Measurements from ENCODE around the gene TTC34. TPM values are rescaled to one million over a fixed set of nuclear protein-coding genes. Genes with fewer than 3 reads are reported as not detected.

Gene TTC34
- total and polyA plus RNA-seq, 2 of the 13 experiments (the other 11 are each of a cell fraction or from before 2014, with no cell fraction given): 0.07 to 0.11 TPM

DNA sequence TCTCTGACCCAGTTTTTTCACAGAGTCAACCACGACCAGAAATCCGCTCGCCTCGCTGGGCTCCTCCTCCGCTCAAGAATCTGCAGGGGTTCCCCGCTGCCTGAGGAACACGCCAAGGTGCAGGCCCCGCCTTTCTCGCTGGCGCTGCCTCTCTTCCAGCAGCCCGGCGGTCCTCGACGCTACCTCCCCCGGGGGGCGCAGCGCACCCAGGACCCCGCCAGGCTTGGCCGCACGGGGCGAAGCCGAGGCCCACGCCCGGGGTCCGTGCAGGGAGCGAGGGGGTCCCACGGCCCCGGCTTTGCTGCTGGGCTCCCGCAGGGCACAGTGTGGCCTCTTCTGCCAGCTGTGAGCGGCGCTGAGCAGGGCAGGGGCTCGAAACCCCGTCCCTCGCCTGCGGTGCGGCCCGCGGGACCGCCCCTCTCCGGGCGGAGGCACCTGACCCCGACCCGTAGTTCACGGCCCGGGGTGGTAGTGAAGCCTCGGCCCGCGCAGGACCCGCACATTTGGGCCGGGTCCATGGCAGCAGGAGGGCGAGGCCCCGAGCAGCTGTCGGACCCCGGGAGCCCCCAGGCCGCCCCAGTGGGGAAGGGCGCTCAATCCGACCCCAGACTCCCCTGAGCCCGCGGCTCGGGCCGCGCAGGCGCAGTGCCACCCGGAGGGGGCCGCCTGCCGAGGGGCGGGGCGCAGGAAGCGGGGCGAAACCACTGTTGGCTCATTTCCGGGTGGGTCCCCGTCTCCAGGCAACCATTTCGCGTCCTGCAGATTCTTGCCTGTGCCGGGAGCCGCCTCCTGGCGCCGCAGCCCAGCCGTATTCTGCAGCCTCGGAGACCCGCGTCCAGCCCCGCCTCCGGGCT is 158.7 kb downstream of the TTC34 start (continued):
- TF ChIP-seq ELF3 (CRISPR knock-in tag; IDR thresholded peaks at IDR 0.05): peak; percentile 48; the same call in 1 of the 2 replicates
- no peak for TF ChIP-seq XBP1 (CRISPR knock-in tag; IDR thresholded peaks at IDR 0.05)
- TF ChIP-seq ZSCAN20 (CRISPR knock-in tag; IDR thresholded peaks at IDR 0.05; ENCODE audit: borderline replicate concordance): no peak
- TF ChIP-seq, protein P1, sequence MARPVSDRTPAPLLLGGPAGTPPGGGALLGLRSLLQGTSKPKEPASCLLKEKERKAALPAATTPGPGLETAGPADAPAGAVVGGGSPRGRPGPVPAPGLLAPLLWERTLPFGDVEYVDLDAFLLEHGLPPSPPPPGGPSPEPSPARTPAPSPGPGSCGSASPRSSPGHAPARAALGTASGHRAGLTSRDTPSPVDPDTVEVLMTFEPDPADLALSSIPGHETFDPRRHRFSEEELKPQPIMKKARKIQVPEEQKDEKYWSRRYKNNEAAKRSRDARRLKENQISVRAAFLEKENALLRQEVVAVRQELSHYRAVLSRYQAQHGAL (CRISPR knock-in tag; IDR thresholded peaks at IDR 0.05; ENCODE audit: not compliant biosample characterization): no peak
- TF ChIP-seq MED1 (CRISPR knock-in tag; IDR thresholded peaks at IDR 0.05): peak; percentile 23; the same call in 1 of the 2 replicates
- TF ChIP-seq, protein P2, sequence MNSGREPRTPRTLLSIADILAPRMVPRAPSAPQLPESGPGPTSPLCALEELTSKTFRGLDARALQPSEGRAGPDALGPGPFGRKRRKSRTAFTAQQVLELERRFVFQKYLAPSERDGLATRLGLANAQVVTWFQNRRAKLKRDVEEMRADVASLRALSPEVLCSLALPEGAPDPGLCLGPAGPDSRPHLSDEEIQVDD (CRISPR knock-in tag; IDR thresholded peaks at IDR 0.05; ENCODE audit: borderline replicate concordance): no peak
- no peak for TF ChIP-seq EED (CRISPR knock-in tag; IDR thresholded peaks at IDR 0.05)
- TF ChIP-seq, protein P3, sequence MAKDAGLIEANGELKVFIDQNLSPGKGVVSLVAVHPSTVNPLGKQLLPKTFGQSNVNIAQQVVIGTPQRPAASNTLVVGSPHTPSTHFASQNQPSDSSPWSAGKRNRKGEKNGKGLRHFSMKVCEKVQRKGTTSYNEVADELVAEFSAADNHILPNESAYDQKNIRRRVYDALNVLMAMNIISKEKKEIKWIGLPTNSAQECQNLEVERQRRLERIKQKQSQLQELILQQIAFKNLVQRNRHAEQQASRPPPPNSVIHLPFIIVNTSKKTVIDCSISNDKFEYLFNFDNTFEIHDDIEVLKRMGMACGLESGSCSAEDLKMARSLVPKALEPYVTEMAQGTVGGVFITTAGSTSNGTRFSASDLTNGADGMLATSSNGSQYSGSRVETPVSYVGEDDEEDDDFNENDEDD (CRISPR knock-in tag; IDR thresholded peaks at IDR 0.05; ENCODE audit: borderline replicate concordance): no peak
- TF ChIP-seq, protein P4, sequence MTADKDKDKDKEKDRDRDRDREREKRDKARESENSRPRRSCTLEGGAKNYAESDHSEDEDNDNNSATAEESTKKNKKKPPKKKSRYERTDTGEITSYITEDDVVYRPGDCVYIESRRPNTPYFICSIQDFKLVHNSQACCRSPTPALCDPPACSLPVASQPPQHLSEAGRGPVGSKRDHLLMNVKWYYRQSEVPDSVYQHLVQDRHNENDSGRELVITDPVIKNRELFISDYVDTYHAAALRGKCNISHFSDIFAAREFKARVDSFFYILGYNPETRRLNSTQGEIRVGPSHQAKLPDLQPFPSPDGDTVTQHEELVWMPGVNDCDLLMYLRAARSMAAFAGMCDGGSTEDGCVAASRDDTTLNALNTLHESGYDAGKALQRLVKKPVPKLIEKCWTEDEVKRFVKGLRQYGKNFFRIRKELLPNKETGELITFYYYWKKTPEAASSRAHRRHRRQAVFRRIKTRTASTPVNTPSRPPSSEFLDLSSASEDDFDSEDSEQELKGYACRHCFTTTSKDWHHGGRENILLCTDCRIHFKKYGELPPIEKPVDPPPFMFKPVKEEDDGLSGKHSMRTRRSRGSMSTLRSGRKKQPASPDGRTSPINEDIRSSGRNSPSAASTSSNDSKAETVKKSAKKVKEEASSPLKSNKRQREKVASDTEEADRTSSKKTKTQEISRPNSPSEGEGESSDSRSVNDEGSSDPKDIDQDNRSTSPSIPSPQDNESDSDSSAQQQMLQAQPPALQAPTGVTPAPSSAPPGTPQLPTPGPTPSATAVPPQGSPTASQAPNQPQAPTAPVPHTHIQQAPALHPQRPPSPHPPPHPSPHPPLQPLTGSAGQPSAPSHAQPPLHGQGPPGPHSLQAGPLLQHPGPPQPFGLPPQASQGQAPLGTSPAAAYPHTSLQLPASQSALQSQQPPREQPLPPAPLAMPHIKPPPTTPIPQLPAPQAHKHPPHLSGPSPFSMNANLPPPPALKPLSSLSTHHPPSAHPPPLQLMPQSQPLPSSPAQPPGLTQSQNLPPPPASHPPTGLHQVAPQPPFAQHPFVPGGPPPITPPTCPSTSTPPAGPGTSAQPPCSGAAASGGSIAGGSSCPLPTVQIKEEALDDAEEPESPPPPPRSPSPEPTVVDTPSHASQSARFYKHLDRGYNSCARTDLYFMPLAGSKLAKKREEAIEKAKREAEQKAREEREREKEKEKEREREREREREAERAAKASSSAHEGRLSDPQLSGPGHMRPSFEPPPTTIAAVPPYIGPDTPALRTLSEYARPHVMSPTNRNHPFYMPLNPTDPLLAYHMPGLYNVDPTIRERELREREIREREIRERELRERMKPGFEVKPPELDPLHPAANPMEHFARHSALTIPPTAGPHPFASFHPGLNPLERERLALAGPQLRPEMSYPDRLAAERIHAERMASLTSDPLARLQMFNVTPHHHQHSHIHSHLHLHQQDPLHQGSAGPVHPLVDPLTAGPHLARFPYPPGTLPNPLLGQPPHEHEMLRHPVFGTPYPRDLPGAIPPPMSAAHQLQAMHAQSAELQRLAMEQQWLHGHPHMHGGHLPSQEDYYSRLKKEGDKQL (CRISPR knock-in tag; IDR thresholded peaks at IDR 0.05; ENCODE audit: low read depth): no peak
- TF ChIP-seq ZEB1 (IDR thresholded peaks at IDR 0.05; ENCODE audit: insufficient replicate concordance, low read depth): no peak
- no peak for TF ChIP-seq ZNF782 (CRISPR knock-in tag; IDR thresholded peaks at IDR 0.05; ENCODE audit: borderline replicate concordance)
- TF ChIP-seq, protein P5, sequence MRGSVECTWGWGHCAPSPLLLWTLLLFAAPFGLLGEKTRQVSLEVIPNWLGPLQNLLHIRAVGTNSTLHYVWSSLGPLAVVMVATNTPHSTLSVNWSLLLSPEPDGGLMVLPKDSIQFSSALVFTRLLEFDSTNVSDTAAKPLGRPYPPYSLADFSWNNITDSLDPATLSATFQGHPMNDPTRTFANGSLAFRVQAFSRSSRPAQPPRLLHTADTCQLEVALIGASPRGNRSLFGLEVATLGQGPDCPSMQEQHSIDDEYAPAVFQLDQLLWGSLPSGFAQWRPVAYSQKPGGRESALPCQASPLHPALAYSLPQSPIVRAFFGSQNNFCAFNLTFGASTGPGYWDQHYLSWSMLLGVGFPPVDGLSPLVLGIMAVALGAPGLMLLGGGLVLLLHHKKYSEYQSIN (CRISPR knock-in tag; IDR thresholded peaks at IDR 0.05; ENCODE audit: borderline replicate concordance): no peak
- TF ChIP-seq ZNF570 (CRISPR knock-in tag; IDR thresholded peaks at IDR 0.05; ENCODE audit: borderline replicate concordance): no peak
- no peak for TF ChIP-seq MEIS2 (CRISPR knock-in tag; IDR thresholded peaks at IDR 0.05)
- 0 out of 2 replicates have a peak, but pooled peaks have one; percentile 17 for TF ChIP-seq NR2F2 (IDR thresholded peaks at IDR 0.05; ENCODE audit: borderline replicate concordance, low read depth)
- TF ChIP-seq, protein P6, sequence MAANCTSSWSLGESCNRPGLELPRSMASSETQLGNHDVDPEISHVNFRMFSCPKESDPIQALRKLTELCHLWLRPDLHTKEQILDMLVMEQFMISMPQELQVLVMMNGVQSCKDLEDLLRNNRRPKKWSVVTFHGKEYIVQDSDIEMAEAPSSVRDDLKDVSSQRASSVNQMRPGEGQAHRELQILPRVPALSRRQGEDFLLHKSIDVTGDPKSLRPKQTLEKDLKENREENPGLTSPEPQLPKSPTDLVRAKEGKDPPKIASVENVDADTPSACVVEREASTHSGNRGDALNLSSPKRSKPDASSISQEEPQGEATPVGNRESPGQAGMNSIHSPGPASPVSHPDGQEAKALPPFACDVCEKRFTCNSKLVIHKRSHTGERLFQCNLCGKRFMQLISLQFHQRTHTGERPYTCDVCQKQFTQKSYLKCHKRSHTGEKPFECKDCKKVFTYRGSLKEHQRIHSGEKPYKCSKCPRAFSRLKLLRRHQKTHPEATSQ (CRISPR knock-in tag; IDR thresholded peaks at IDR 0.05; ENCODE audit: borderline replicate concordance): no peak
- peak; percentile 36; the same call in 1 of the 2 replicates for TF ChIP-seq ZC3H13 (CRISPR knock-in tag; IDR thresholded peaks at IDR 0.05)
- no peak for TF ChIP-seq ZNF766 (CRISPR knock-in tag; IDR thresholded peaks at IDR 0.05; ENCODE audit: borderline replicate concordance)

Measured in HepG2 (cell line).